IMR-90 (cell line): ENCODE results near the gene ADGRD2. TPM values are rescaled to one million over a fixed set of nuclear protein-coding genes. Genes with fewer than 3 reads are reported as not detected.

ENCODE experiments used
- ATAC-seq: fragments of 200-7000 bp; cut with Tn5 transposase; 2 replicates; pipeline ENCODE4 v1.9.1; 2020; ENCODE audit warnings: low read depth, mild to moderate bottlenecking, moderate library complexity
- BruUV-seq: library from RNA; stranded (reverse); fragments of 400-500 nt; replicated peaks from 2 replicates; lab custom pipeline; 2021; lab: Mats Ljungman, UMichigan
- CTCF ChIA-PET: fragments of 300-600 bp; formaldehyde crosslinking; extraction: SDS; loops from one replicate; lab custom pipeline; 2021; ENCODE audit warnings: antibody characterized with exemption; lab: Yijun Ruan, JAX
- POLR2A ChIA-PET: fragments of 300-600 bp; sonication (Branson Sonifier 250); formaldehyde crosslinking; loops from one replicate; lab custom pipeline; 2022; ENCODE audit warnings: antibody characterized with exemption; ENCODE audit not compliant: unreplicated experiment; lab: Charles Lee
- DNase-seq: peaks from one replicate; pipeline ENCODE4 v3.0.0; 2013
- H2AFZ ChIP-seq: replicated peaks from 2 replicates; pipeline ENCODE3; 2013; ENCODE audit warnings: low read length, mild to moderate bottlenecking; ENCODE audit not compliant: poor library complexity
- H2AK5ac ChIP-seq: 2 replicates; pipeline ENCODE4 v1.6.1; 2013; ENCODE audit warnings: low read depth, low read length, inconsistent platforms
- H2AK9ac ChIP-seq: replicated peaks from 2 replicates; pipeline ENCODE3; 2013; ENCODE audit warnings: mild to moderate bottlenecking, low read depth, low read length, moderate library complexity; ENCODE audit not compliant: poor library complexity
- H2BK120ac ChIP-seq: 2 replicates; pipeline ENCODE4 v1.6.1; 2013; ENCODE audit warnings: low read depth, low read length, inconsistent platforms
- H2BK15ac ChIP-seq: 3 replicates; pipeline ENCODE4 v1.6.1; 2013; ENCODE audit warnings: low read depth, low read length, inconsistent platforms
- H2BK20ac ChIP-seq: 2 replicates; pipeline ENCODE4 v1.6.1; 2013; ENCODE audit warnings: low read depth, mild to moderate bottlenecking, inconsistent platforms, low read length, moderate library complexity
- H2BK5ac ChIP-seq: 2 replicates; pipeline ENCODE4 v1.6.1; 2013; ENCODE audit warnings: mild to moderate bottlenecking, low read depth, low read length, inconsistent platforms; ENCODE audit not compliant: poor library complexity, severe bottlenecking
- H3K14ac ChIP-seq: replicated peaks from 2 replicates; pipeline ENCODE4 v1.6.1; 2013; ENCODE audit warnings: low read depth, low read length, inconsistent platforms
- H3K18ac ChIP-seq: 2 replicates; pipeline ENCODE4 v1.6.1; 2013; ENCODE audit warnings: low read depth, low read length, control low read depth
- H3K23ac ChIP-seq: 2 replicates; pipeline ENCODE4 v1.6.1; 2013; ENCODE audit warnings: low read depth, low read length, inconsistent platforms
- H3K27ac ChIP-seq: 2 replicates; pipeline ENCODE4 v1.5.1; 2013; ENCODE audit warnings: mild to moderate bottlenecking, control low read depth, low read length; ENCODE audit not compliant: insufficient read depth
- H3K27me3 ChIP-seq: 2 replicates; pipeline ENCODE4 v1.6.1; 2013; ENCODE audit warnings: low read length; ENCODE audit not compliant: control insufficient read depth, insufficient read depth
- H3K36me3 ChIP-seq: 2 replicates; pipeline ENCODE4 v1.6.1; 2013; ENCODE audit warnings: low read length, mixed read lengths; ENCODE audit not compliant: control insufficient read depth, insufficient read depth
- H3K4ac ChIP-seq: 2 replicates; pipeline ENCODE4 v1.6.1; 2013; ENCODE audit warnings: low read depth, low read length, inconsistent platforms
- H3K4me1 ChIP-seq: 2 replicates; pipeline ENCODE4 v1.6.1; 2013; ENCODE audit warnings: low read length, mixed read lengths; ENCODE audit not compliant: control insufficient read depth, insufficient read depth
- H3K4me2 ChIP-seq: 2 replicates; pipeline ENCODE4 v1.6.1; 2013; ENCODE audit warnings: low read depth, mild to moderate bottlenecking, control low read depth, low read length, moderate library complexity
- H3K4me3 ChIP-seq: 2 replicates; pipeline ENCODE4 v1.5.1; 2013; ENCODE audit warnings: low read depth, mild to moderate bottlenecking, control low read depth, low read length, moderate library complexity; ENCODE audit not compliant: insufficient read depth
- H3K56ac ChIP-seq: 2 replicates; pipeline ENCODE4 v1.6.1; 2013; ENCODE audit warnings: low read length, inconsistent platforms; ENCODE audit not compliant: insufficient read depth; ENCODE audit errors: extremely low read depth
- H3K79me1 ChIP-seq, 2 experiments: 2 replicates each; pipeline ENCODE4 v1.6.1; 2013; ENCODE audit warnings: low read length in 2 of 2, inconsistent platforms in 1 of 2, low read depth in 1 of 2
- H3K9ac ChIP-seq: 2 replicates; pipeline ENCODE4 v1.6.1; 2013; ENCODE audit warnings: low read depth, low read length, control low read depth
- H3K9me1 ChIP-seq: 2 replicates; pipeline ENCODE4 v1.6.1; 2013; ENCODE audit warnings: low read length, inconsistent platforms; ENCODE audit not compliant: insufficient read depth
- H3K9me3 ChIP-seq: 2 replicates; pipeline ENCODE4 v1.6.1; 2013; ENCODE audit warnings: low read length; ENCODE audit not compliant: control insufficient read depth, insufficient read depth
- H4K20me1 ChIP-seq: 2 replicates; pipeline ENCODE4 v1.6.1; 2013; ENCODE audit warnings: low read length, inconsistent platforms; ENCODE audit not compliant: insufficient read depth
- H4K5ac ChIP-seq: 2 replicates; pipeline ENCODE4 v1.6.1; 2013; ENCODE audit warnings: mild to moderate bottlenecking, low read depth, low read length, control low read depth
- H4K8ac ChIP-seq, 2 experiments: 2 replicates each; pipeline ENCODE4 v1.6.1; 2013; ENCODE audit warnings: low read depth in 2 of 2, low read length in 2 of 2, control low read depth in 1 of 2, inconsistent platforms in 1 of 2
- H4K91ac ChIP-seq: 2 replicates; pipeline ENCODE4 v1.6.1; 2013; ENCODE audit warnings: low read depth, low read length, inconsistent platforms; ENCODE audit not compliant: insufficient read depth
- BHLHE40 ChIP-seq: fragments of 150-350 bp; IDR thresholded peaks from 2 replicates; pipeline ENCODE4 v1.6.1; 2016; ENCODE audit warnings: mild to moderate bottlenecking, low read depth, low read length
- WGBS, 2 experiments: methylation state at CpG; one replicate each; pipeline versions ENCODE4 v1.1.5 to v1.1.7; 2013; ENCODE audit warnings: missing lambda C conversion rate in 2 of 2; ENCODE audit not compliant: insufficient read length in 1 of 2; ENCODE audit errors: extremely low coverage in 2 of 2; 5-methylcytosine and 5-hydroxymethylcytosine counted together
- dilution Hi-C: fragments of 300-500 bp; cut with HindIII; formaldehyde crosslinking; loops from one replicate; pipeline ENCODE4 v1.14.3; 2018; ENCODE audit warnings: low sequenced_read_pairs; ENCODE audit not compliant: unreplicated experiment
- in situ Hi-C: fragments of 300-500 bp; cut with MboI; formaldehyde crosslinking; loops from 3 replicates; pipeline ENCODE4 v1.14.3; 2019; ENCODE audit warnings: low sequenced_read_pairs, inconsistent platforms, mixed read lengths
- intact Hi-C: fragments of 100-400 bp; cut with micrococcal nuclease; formaldehyde crosslinking; loops from 2 replicates; pipeline ENCODE4 v1.10.0; 2022
- polyA plus RNA-seq, 3 experiments: library from polyadenylated mRNA; depleted of rRNA; stranded (reverse); fragments of >200 nt; gene quantifications; 2 replicates each; pipeline ENCODE4 v1.2.3, GENCODE V29; 2012; ENCODE audit warnings: low replicate concordance in 1 of 3
- total RNA-seq: library from RNA; depleted of rRNA; stranded (reverse); fragments of >200 nt; gene quantifications from 2 replicates; pipeline ENCODE4 v1.2.3, GENCODE V29; 2012

ADGRD2 gene
- total and polyA plus RNA-seq, 2 of the 4 experiments (the other 2 are of a cell fraction): not detected

- Histone ChIP-seq H3K18ac (no peak overlapping the region), H3K27me3 (peaks cover 44% of the 10 kb centered on the region), H3K36me3 (no peaks in the 10 kb centered on the region), H4K91ac (no peak overlapping the region), H4K20me1 (no peaks in the 10 kb centered on the region), H4K5ac (no peak overlapping the region), H2BK20ac (no peak overlapping the region), H2BK120ac (no peak overlapping the region), H3K23ac (no peak overlapping the region), H2AFZ (no peak overlapping the region), H2AK9ac (no peak overlapping the region), H3K56ac (no peak overlapping the region), H3K4me2 (no peak overlapping the region), H3K9me3 (peaks cover 13% of the 10 kb centered on the region), H3K9ac (no peak overlapping the region), H2AK5ac (no peak overlapping the region), H4K8ac (no peak overlapping the region), H3K79me1 (no peaks in the 10 kb centered on the region), H2BK15ac (no peak overlapping the region), H3K4ac (no peak overlapping the region), H2BK5ac (no peak overlapping the region), H3K27ac (no peak overlapping the region), H3K9me1 (no peaks in the 10 kb centered on the region), H3K4me3 (no peak overlapping the region), H3K4me1 (no peaks in the 10 kb centered on the region), H3K14ac (no peak overlapping the region)
- in situ Hi-C loops (no loop called here), intact Hi-C loops (no loop called here), dilution Hi-C loops (no loop called here)
- WGBS, 2 experiments: no CpG with 5 or more reads among the region's 9 CpGs
- DNase-seq (no peak), ATAC-seq (no peak)
- POLR2A ChIA-PET: no interaction called here
- no peak for TF ChIP-seq BHLHE40
- CTCF ChIA-PET: no interaction called here
- BruUV-seq: no TSS peak
Observed at GRCh38 chr9:124438091-124438490, 12.2 kb upstream of the ADGRD2 start.
